Left lung (tissue), 14 donors: ENCODE measurements around the gene PTPRU. TPM values are rescaled to one million over a fixed set of nuclear protein-coding genes. Genes with fewer than 3 reads are reported as not detected.

Experiments
- ATAC-seq: fragments of 200-7000 bp; cut with Tn5 transposase; one replicate; pipeline ENCODE4 v1.9.1; 2020; ENCODE audit warnings: moderate library complexity
- DNase-seq, 4 donors: peaks; one replicate each; pipeline ENCODE4 v3.0.0-alpha.2; 2013 to 2020
- H3K27ac ChIP-seq, 2 donors: fragments of 200-600 bp; sonication (generic) in 1 of 2; one replicate each; pipeline versions ENCODE4 v1.5.0 to v1.8.0; 2020 to 2021
- H3K27me3 ChIP-seq, 2 donors: fragments of 200-600 bp; sonication (generic) in 1 of 2; one replicate each; pipeline versions ENCODE4 v1.5.0 to v1.8.0; 2020 to 2021
- H3K36me3 ChIP-seq, 2 donors: fragments of 200-600 bp; sonication (generic) in 1 of 2; one replicate each; pipeline versions ENCODE4 v1.5.0 to v1.8.0; 2020 to 2021
- H3K4me1 ChIP-seq, 2 donors: fragments of 200-600 bp; one replicate each; pipeline ENCODE4 v1.8.0; 2021
- H3K4me3 ChIP-seq, 2 donors: fragments of 200-600 bp; sonication (generic) in 1 of 2; one replicate each; pipeline versions ENCODE4 v1.5.0 to v1.8.0; 2020 to 2021; ENCODE audit warnings: mild to moderate bottlenecking in 1 of 2
- H3K9me3 ChIP-seq, 2 donors: fragments of 200-600 bp; sonication (generic) in 1 of 2; one replicate each; pipeline versions ENCODE4 v1.5.0 to v1.8.0; 2020 to 2021
- intact Hi-C, 2 donors: fragments of 100-400 bp; cut with DNase I; formaldehyde crosslinking; loops; one replicate each; pipeline versions ENCODE4 v1.11.2 to v1.14.2; 2022
- long read RNA-seq, 12 donors: library from polyadenylated mRNA in 2 of 12; unstranded in 2 of 12; transcript quantifications; one replicate each; pipeline ENCODE4 v2.0.0 and lab custom pipeline, GENCODE V29; 2019 to 2026
- polyA plus RNA-seq, 6 donors: library from polyadenylated mRNA; unstranded; fragments of 120-200 nt; gene quantifications; one replicate each; pipeline ENCODE4 v1.2.1, GENCODE V29; 2013; ENCODE audit not compliant: insufficient read length in 6 of 6
- total RNA-seq, 2 donors: library from RNA; stranded (reverse); fragmentation: NEBNext Ultra II Directional; extraction: Animal tissue kit (Norgen Biotek cat#: 25700); gene quantifications; one replicate each; pipeline ENCODE4 v1.2.1, GENCODE V29; 2021
- TF ChIP-seq, protein P1 (sequence below), 2 donors: fragments of 200-600 bp; sonication (generic) in 1 of 2; IDR thresholded peaks; one replicate each; pipeline versions ENCODE4 v1.5.0 to v1.8.0; 2021; ENCODE audit warnings: antibody characterized with exemption in 2 of 2
- donor health status: DM: no; HTN: yes; CAD: no.
- donor health status: DM: no; HTN: no; CAD: no.

PTPRU gene
- total RNA-seq (10 to 100 TPM; 28.8 to 45.4 TPM), polyA plus RNA-seq (10 to 100 TPM; 15.5 to 21.3 (median 17.6) TPM)
- long read RNA-seq, donor 1: 0 reads
- long read RNA-seq, donor 2, partial matches to known transcripts: 0 of 1 reads
- long read RNA-seq, donor 2, other reads (novel, unspliced or antisense): 0 of 1 reads
- long read RNA-seq, donor 3: 0 reads
- long read RNA-seq, donor 4, partial matches to known transcripts: 1 of 2 reads
- long read RNA-seq, donor 4, other reads (novel, unspliced or antisense): 1 of 2 reads
- long read RNA-seq, donor 5, partial matches to known transcripts: 0 of 2 reads
- long read RNA-seq, donor 5, other reads (novel, unspliced or antisense): 0 of 2 reads
- long read RNA-seq, donor 6, partial matches to known transcripts: 0 of 1 reads
- long read RNA-seq, donor 6, other reads (novel, unspliced or antisense): 0 of 1 reads
- long read RNA-seq, donor 7, partial matches to known transcripts: 0 of 4 reads
- long read RNA-seq, donor 7, other reads (novel, unspliced or antisense): 0 of 4 reads
- long read RNA-seq, donor 8: 0 reads
- long read RNA-seq, donor 9: 0 reads
- long read RNA-seq, donor 10, partial matches to known transcripts: 1 of 5 reads
- long read RNA-seq, donor 10, other reads (novel, unspliced or antisense): 4 of 5 reads
- long read RNA-seq, donor 11, partial matches to known transcripts: 0 of 1 reads
- long read RNA-seq, donor 11, other reads (novel, unspliced or antisense): 0 of 1 reads
- long read RNA-seq, donor 12, full-length matches to known transcripts: 1 of 1 reads
- long read RNA-seq, donor 12, partial matches to known transcripts: 0 of 1 reads
- long read RNA-seq, donor 12, other reads (novel, unspliced or antisense): 0 of 1 reads

DNA sequence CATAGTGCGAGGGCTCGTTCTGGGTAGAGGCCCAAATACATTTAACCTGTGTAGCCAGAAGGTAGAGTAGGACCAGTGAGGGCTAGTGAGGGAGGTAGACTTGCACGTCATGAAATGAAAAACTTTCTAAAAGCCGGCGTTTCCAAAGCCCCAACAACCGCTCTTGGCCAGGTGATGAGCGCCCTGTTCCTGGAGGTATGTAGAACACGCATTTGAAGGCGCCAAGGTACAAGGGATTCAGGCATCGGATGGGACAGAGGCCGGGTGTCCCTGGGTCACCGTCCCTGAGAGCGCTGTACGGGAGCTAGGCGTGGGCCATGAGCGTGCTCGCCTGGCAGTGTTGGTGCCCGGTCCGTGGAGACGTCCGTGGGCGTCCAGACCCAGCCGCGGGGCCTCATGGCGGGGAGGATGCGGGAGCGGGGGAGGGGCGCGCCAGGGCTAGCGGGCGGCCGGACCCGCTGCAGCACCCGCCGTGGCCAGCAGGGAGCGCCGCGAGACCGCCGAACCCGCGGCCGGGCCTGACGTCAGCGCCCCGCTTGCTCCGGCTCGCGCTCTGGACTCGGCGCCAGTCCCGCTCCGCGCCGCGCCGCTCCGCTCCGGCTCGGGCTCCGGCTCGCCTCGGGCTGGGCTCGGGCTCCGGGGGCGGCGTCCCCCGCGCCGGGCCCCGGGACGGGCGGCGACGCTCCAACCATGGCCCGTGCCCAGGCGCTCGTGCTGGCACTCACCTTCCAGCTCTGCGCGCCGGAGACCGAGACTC is at the start of gene PTPRU:
PTPRU (plus strand) TSS at position 568 of the 757 bp plus-strand sequence; CDS start at position 691, 123 bp downstream.
- peak; percentile 78 to 97 (median 86) for DNase-seq
- H3K9me3 ChIP-seq: no peaks in the 10 kb centered on the region
- H3K36me3 ChIP-seq: no peaks in the 10 kb centered on the region
- intact Hi-C loops: no loop called here
- peak within 1 kb of the TSS; percentile 52 to 55 for H3K4me3 ChIP-seq
- TF ChIP-seq, protein P1, sequence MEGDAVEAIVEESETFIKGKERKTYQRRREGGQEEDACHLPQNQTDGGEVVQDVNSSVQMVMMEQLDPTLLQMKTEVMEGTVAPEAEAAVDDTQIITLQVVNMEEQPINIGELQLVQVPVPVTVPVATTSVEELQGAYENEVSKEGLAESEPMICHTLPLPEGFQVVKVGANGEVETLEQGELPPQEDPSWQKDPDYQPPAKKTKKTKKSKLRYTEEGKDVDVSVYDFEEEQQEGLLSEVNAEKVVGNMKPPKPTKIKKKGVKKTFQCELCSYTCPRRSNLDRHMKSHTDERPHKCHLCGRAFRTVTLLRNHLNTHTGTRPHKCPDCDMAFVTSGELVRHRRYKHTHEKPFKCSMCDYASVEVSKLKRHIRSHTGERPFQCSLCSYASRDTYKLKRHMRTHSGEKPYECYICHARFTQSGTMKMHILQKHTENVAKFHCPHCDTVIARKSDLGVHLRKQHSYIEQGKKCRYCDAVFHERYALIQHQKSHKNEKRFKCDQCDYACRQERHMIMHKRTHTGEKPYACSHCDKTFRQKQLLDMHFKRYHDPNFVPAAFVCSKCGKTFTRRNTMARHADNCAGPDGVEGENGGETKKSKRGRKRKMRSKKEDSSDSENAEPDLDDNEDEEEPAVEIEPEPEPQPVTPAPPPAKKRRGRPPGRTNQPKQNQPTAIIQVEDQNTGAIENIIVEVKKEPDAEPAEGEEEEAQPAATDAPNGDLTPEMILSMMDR (IDR thresholded peaks at IDR 0.05): peak; percentile 80 to 91
- H3K27ac ChIP-seq: peak within 1 kb of the TSS; percentile 63 to 65
- peaks cover 0 to 28% of the 10 kb centered on the region in 2 donors for H3K4me1 ChIP-seq
- peak; percentile 82 for ATAC-seq
- peaks cover 0 to 54% of the 10 kb centered on the region in 2 donors for H3K27me3 ChIP-seq

DNA sequence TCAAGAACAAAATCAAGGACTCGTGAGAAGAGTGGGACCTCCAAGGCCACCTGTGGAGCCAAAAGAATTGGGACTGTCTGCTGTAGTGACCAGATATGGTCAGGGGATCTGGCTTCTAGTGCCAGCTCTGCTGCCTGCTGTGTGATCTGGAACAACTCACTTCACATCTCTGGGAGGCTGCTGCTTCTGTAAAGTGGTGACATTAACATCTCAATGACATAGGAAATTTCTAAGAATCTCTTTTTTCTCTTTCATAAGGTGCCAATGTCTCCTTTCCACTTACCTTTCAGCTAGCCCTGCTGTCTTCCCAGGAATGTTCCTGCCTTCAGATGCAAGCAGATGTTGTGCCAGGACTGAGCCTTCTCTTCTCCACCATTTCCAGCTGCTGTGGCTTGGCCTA is 49.6 kb upstream of the PTPRU start:
- no peaks in the 10 kb centered on the region for H3K27me3 ChIP-seq
- H3K27ac ChIP-seq: no peak overlapping the region
- no peak for DNase-seq
- no peaks in the 10 kb centered on the region for H3K36me3 ChIP-seq
- peaks cover 0 to 12% of the 10 kb centered on the region in 2 donors for H3K4me1 ChIP-seq
- ATAC-seq: no peak
- H3K4me3 ChIP-seq: no peak overlapping the region
- TF ChIP-seq, protein P1 (IDR thresholded peaks at IDR 0.05): no peak
- intact Hi-C loops: no loop called here
- no peaks in the 10 kb centered on the region for H3K9me3 ChIP-seq

GRCh38 chr1:29190718-29191117 is 45.6 kb upstream of the PTPRU start:
- Histone ChIP-seq H3K27me3 (no peaks in the 10 kb centered on the region), H3K9me3 (no peaks in the 10 kb centered on the region), H3K27ac (no peak overlapping the region), H3K36me3 (peaks cover 0 to 20% of the 10 kb centered on the region in 2 donors), H3K4me3 (no peak overlapping the region), H3K4me1 (no peaks in the 10 kb centered on the region)
- ATAC-seq (no peak), DNase-seq (no peak)
- TF ChIP-seq, protein P1 (IDR thresholded peaks at IDR 0.05): no peak
- intact Hi-C loops: no loop called here

- H3K4me1 ChIP-seq: no peaks in the 10 kb centered on the region
- DNase-seq: peak in 1 of 4 donors; percentile 13
- TF ChIP-seq, protein P1 (IDR thresholded peaks at IDR 0.05): no peak
- no peaks in the 10 kb centered on the region for H3K27me3 ChIP-seq
- no peak overlapping the region for H3K27ac ChIP-seq
- H3K9me3 ChIP-seq: no peaks in the 10 kb centered on the region
- intact Hi-C loops: no loop called here
- no peak for ATAC-seq
- H3K4me3 ChIP-seq: no peak overlapping the region
- H3K36me3 ChIP-seq: peaks cover 0 to 30% of the 10 kb centered on the region in 2 donors
Observed at GRCh38 chr1:29193879-29194455, 42.4 kb upstream of the PTPRU start.
